ENCODE results near the gene ANXA9. TPM values are rescaled to one million over a fixed set of nuclear protein-coding genes. Genes with fewer than 3 reads are reported as not detected.

ANXA9 gene
- total and polyA plus RNA-seq, 2 experiments from 2014 or later: 1.4 to 2.2 TPM

DNA sequence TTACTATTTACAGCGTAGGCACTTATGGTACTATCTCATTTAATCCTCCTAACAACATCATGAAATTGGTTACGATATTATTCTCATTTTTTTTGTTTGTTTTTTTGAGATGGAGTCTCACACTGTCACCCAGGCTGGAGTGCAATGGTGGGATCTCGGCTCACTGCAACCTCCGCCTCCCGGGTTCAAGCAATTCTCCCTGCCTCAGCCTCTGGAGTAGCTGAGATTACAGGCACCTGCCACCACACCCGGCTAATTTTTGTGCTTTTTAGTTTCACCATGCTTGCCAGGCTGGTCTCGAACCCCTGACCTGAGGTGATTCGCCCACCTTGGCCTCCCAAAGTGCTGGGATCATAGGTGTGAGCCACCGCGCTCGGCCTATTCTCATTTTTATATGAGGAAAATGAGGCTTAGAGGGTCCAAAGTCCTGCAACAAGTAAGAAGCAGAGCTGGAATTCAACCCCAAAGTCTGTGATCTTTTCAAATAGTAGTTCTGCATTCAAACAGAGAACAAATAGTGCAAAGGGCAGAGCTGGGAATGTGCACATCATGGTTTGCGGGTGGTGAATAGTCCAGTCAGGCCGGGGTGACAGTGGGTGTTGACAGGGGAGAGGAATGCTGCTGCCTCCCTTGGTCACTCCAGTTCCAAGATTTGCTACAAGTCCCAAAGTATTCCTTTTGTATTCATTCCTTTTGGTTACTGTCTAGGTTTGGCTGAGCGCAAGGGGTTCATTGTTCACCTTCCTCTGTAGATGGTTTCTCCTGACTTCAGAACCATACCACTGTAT, 30.8 kb downstream of the ANXA9 start:
- Histone ChIP-seq H3K4me2 (no peak overlapping the region), H3K36me3 (ENCODE audit: insufficient read depth) (no peaks in the 10 kb centered on the region), H3K9me2 (ENCODE audit: insufficient read depth) (no peaks in the 10 kb centered on the region), H3K27ac (ENCODE audit: low read depth) (no peak overlapping the region), H3K27me3 (ENCODE audit: insufficient read depth) (no peaks in the 10 kb centered on the region), H3K4me1 (ENCODE audit: insufficient read depth) (peaks cover 4% of the 10 kb centered on the region), H2AFZ (no peak overlapping the region), H4K20me1 (replicated peaks; ENCODE audit: insufficient read depth) (no peaks in the 10 kb centered on the region; the same call in 1 of the 2 replicates), H3K79me2 (replicated peaks; ENCODE audit: insufficient read depth) (peaks cover 15% of the 10 kb centered on the region), H3K4me3 (no peak overlapping the region), H3F3A (replicated peaks; ENCODE audit: low read depth) (peaks cover 3% of the 10 kb centered on the region; the same call in 1 of the 2 replicates)
- no peak for TF ChIP-seq CREB1 (CRISPR knock-in tag; IDR thresholded peaks at IDR 0.05; ENCODE audit: low read depth)
- Mint-ChIP-seq H3K4me3 (no peak overlapping the region), H3K36me3 (ENCODE audit: low read depth) (no peaks in the 10 kb centered on the region; the same call in 2 of the 3 replicates), H3K9me3 (no peaks in the 10 kb centered on the region), H3K27me3 (ENCODE audit: insufficient read depth, low read depth, poor library complexity) (peaks cover 2% of the 10 kb centered on the region), H3K4me1 (peaks cover 10% of the 10 kb centered on the region; the same call in 2 of the 3 replicates), H3K27ac (no peak overlapping the region)
- ATAC-seq (no peak), DNase-seq (ENCODE audit: low spot score) (no peak)

GRCh38 chr1:151013518-151013917, 31.4 kb downstream of the ANXA9 start:
- peaks cover 8% of the 10 kb centered on the region; the same call in 2 of the 3 replicates for H3K4me1 Mint-ChIP-seq
- no peaks in the 10 kb centered on the region for H3K9me3 Mint-ChIP-seq
- H3K4me3 Mint-ChIP-seq: no peak overlapping the region
- Histone ChIP-seq H3K9me2 (ENCODE audit: insufficient read depth) (no peaks in the 10 kb centered on the region), H2AFZ (no peak overlapping the region), H4K20me1 (replicated peaks; ENCODE audit: insufficient read depth) (no peaks in the 10 kb centered on the region; the same call in 1 of the 2 replicates), H3K4me3 (no peak overlapping the region), H3F3A (replicated peaks; ENCODE audit: low read depth) (peaks cover 3% of the 10 kb centered on the region; the same call in 1 of the 2 replicates), H3K27me3 (ENCODE audit: insufficient read depth) (no peaks in the 10 kb centered on the region), H3K27ac (ENCODE audit: low read depth) (no peak overlapping the region), H3K4me2 (no peak overlapping the region), H3K4me1 (ENCODE audit: insufficient read depth) (peaks cover 3% of the 10 kb centered on the region; the same call in 1 of the 2 replicates), H3K36me3 (ENCODE audit: insufficient read depth) (no peaks in the 10 kb centered on the region), H3K79me2 (replicated peaks; ENCODE audit: insufficient read depth) (peaks cover 15% of the 10 kb centered on the region)
- no peak for DNase-seq (ENCODE audit: low spot score)
- no peak overlapping the region for H3K27ac Mint-ChIP-seq
- TF ChIP-seq, protein P1, sequence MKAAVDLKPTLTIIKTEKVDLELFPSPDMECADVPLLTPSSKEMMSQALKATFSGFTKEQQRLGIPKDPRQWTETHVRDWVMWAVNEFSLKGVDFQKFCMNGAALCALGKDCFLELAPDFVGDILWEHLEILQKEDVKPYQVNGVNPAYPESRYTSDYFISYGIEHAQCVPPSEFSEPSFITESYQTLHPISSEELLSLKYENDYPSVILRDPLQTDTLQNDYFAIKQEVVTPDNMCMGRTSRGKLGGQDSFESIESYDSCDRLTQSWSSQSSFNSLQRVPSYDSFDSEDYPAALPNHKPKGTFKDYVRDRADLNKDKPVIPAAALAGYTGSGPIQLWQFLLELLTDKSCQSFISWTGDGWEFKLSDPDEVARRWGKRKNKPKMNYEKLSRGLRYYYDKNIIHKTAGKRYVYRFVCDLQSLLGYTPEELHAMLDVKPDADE (IDR thresholded peaks at IDR 0.05): no peak
- TF ChIP-seq ZNF462 (CRISPR knock-in tag; IDR thresholded peaks at IDR 0.05) (no peak), CREB1 (CRISPR knock-in tag; IDR thresholded peaks at IDR 0.05; ENCODE audit: low read depth) (no peak), POLR2AphosphoS5 (IDR thresholded peaks at IDR 0.05; ENCODE audit: low read depth) (no peak), EZH2phosphoT487 (IDR thresholded peaks at IDR 0.05; ENCODE audit: unreplicated experiment) (no peak), CTCF (conservative IDR thresholded peaks at IDR 0.05; ENCODE audit: low read depth in 2 of 2) (no peak), ZNF114 (CRISPR knock-in tag; IDR thresholded peaks at IDR 0.05) (no peak), EZH2 (IDR thresholded peaks at IDR 0.05; ENCODE audit: low read depth, unreplicated experiment) (no peak), STAT1 (IDR thresholded peaks at IDR 0.05; ENCODE audit: unreplicated experiment) (no peak), NANOG (IDR thresholded peaks at IDR 0.05; ENCODE audit: borderline replicate concordance) (no peak), ZNF331 (CRISPR knock-in tag; IDR thresholded peaks at IDR 0.05; ENCODE audit: low read depth) (no peak), JUNB (IDR thresholded peaks at IDR 0.05; ENCODE audit: unreplicated experiment) (no peak)
- peaks cover 2% of the 10 kb centered on the region for H3K27me3 Mint-ChIP-seq (ENCODE audit: insufficient read depth, low read depth, poor library complexity)
- ATAC-seq: no peak
- H3K36me3 Mint-ChIP-seq (ENCODE audit: low read depth): peaks cover 3% of the 10 kb centered on the region; the same call in 2 of the 3 replicates
